PC-3 (cell line): ENCODE data around the gene C11orf87. TPM values are rescaled to one million over a fixed set of nuclear protein-coding genes. Genes with fewer than 3 reads are reported as not detected.

Source experiments
- ATAC-seq: fragments of 200-7000 bp; cut with Tn5 transposase; 2 replicates; pipeline ENCODE4 v1.9.1; 2020; ENCODE audit warnings: mild to moderate bottlenecking, moderate library complexity
- BruUV-seq: library from RNA; stranded (reverse); fragments of 400-500 nt; replicated peaks from 2 replicates; lab custom pipeline; 2021; lab: Mats Ljungman, UMichigan
- CTCF ChIA-PET: fragments of 300-600 bp; sonication (Branson Sonifier 250); formaldehyde crosslinking; loops from one replicate; lab custom pipeline; 2022; ENCODE audit warnings: antibody characterized with exemption; lab: Charles Lee
- POLR2A ChIA-PET: fragments of 300-600 bp; sonication (Branson Sonifier 250); formaldehyde crosslinking; loops from one replicate; lab custom pipeline; 2022; ENCODE audit warnings: antibody characterized with exemption; ENCODE audit not compliant: unreplicated experiment; lab: Charles Lee
- DNase-seq: peaks from one replicate; pipeline ENCODE4 v3.0.0-alpha.2; 2015
- H2AFZ ChIP-seq: fragments of 300-600 bp; sonication (generic); 2 replicates; pipeline ENCODE4 v1.6.0; 2016; ENCODE audit warnings: antibody characterized with exemption, low read length
- H3F3A ChIP-seq: fragments of 300-600 bp; sonication (generic); one replicate; pipeline ENCODE4 v1.6.0; 2017; ENCODE audit warnings: antibody characterized with exemption, low read length, control low read depth, mild to moderate bottlenecking; ENCODE audit not compliant: unreplicated experiment
- H3K27ac ChIP-seq: fragments of 300-600 bp; sonication (generic); 2 replicates; pipeline ENCODE4 v1.5.1; 2016; ENCODE audit warnings: mild to moderate bottlenecking, low read length
- H3K27me3 ChIP-seq: fragments of 300-600 bp; sonication (generic); 2 replicates; pipeline ENCODE4 v1.6.1; 2016; ENCODE audit warnings: low read length, mixed read lengths
- H3K36me3 ChIP-seq: fragments of 300-600 bp; sonication (generic); 2 replicates; pipeline ENCODE4 v1.6.1; 2016; ENCODE audit warnings: low read depth, mixed run types, low read length, mixed read lengths
- H3K4me1 ChIP-seq: fragments of 300-600 bp; sonication (generic); 2 replicates; pipeline ENCODE4 v1.5.1; 2016; ENCODE audit warnings: low read length; ENCODE audit not compliant: insufficient read depth
- H3K4me2 ChIP-seq: fragments of 300-600 bp; sonication (generic); 2 replicates; pipeline ENCODE4 v1.6.0; 2016; ENCODE audit warnings: low read length
- H3K4me3 ChIP-seq: fragments of 300-600 bp; sonication (generic); 2 replicates; pipeline ENCODE4 v1.5.1; 2016; ENCODE audit warnings: mild to moderate bottlenecking, low read length, mixed read lengths
- H3K79me2 ChIP-seq: fragments of 300-600 bp; sonication (generic); 2 replicates; pipeline ENCODE4 v1.6.1; 2017; ENCODE audit warnings: low read length, mixed read lengths
- H3K9ac ChIP-seq: fragments of 300-600 bp; sonication (generic); 2 replicates; pipeline ENCODE4 v1.6.0; 2016; ENCODE audit warnings: mild to moderate bottlenecking, low read length
- H3K9me2 ChIP-seq: fragments of 300-600 bp; sonication (generic); replicated peaks from 2 replicates; pipeline ENCODE4 v1.6.1; 2016; ENCODE audit warnings: mixed run types, low read length, mixed read lengths
- H3K9me3 ChIP-seq: fragments of 300-600 bp; sonication (generic); 2 replicates; pipeline ENCODE4 v1.6.1; 2016; ENCODE audit warnings: low read length, mixed read lengths
- H4K20me1 ChIP-seq: fragments of 300-600 bp; sonication (generic); 2 replicates; pipeline ENCODE4 v1.6.1; 2016; ENCODE audit warnings: low read length, mixed read lengths
- CTCF ChIP-seq: fragments of 300-600 bp; sonication (generic); conservative IDR thresholded peaks from 2 replicates; pipeline ENCODE4 v1.5.1; 2017; ENCODE audit warnings: antibody characterized with exemption, low read depth, mild to moderate bottlenecking, low read length
- EZH2 ChIP-seq: fragments of 300-600 bp; sonication (generic); IDR thresholded peaks from one replicate; pipeline ENCODE4 v1.6.1; 2017; ENCODE audit warnings: antibody characterized with exemption, mild to moderate bottlenecking, low read length; ENCODE audit not compliant: unreplicated experiment
- EZH2phosphoT487 ChIP-seq: fragments of 300-600 bp; sonication (generic); IDR thresholded peaks from 2 replicates; pipeline ENCODE4 v1.6.1; 2018; ENCODE audit warnings: mild to moderate bottlenecking, antibody characterized with exemption, low read length, borderline replicate concordance
- intact Hi-C: fragments of 100-400 bp; cut with micrococcal nuclease; formaldehyde crosslinking; loops from 2 replicates; pipeline ENCODE4 v1.9.0; 2023
- total RNA-seq: library from RNA; depleted of rRNA; stranded (reverse); fragments of >200 nt; gene quantifications from 2 replicates; pipeline ENCODE4 v1.2.3, GENCODE V29; 2014

C11orf87 gene
- total RNA-seq, 1 experiment from 2014 or later, result not detected

- TF ChIP-seq EZH2, result no peak
- TF ChIP-seq EZH2phosphoT487, result no peak
- no peak for TF ChIP-seq CTCF
- H3K9ac ChIP-seq, result no peak overlapping the region
- ChIA-PET CTCF (no interaction called here), POLR2A (no interaction called here)
- intact Hi-C loops, result no loop called here
- no peaks in the 10 kb centered on the region for H3K79me2 ChIP-seq
- DNase-seq, result no peak
- no peak overlapping the region for H3K27ac ChIP-seq
- H4K20me1 ChIP-seq, result no peaks in the 10 kb centered on the region
- no peaks in the 10 kb centered on the region for H3K9me2 ChIP-seq
- no peak overlapping the region for H3K4me2 ChIP-seq
- no TSS peak for BruUV-seq
- no peak for ATAC-seq
- H3K27me3 ChIP-seq, result peaks cover 12% of the 10 kb centered on the region; the same call in 1 of the 2 replicates
- no peaks in the 10 kb centered on the region for H3F3A ChIP-seq
- H3K9me3 ChIP-seq, result no peaks in the 10 kb centered on the region
- H3K36me3 ChIP-seq, result no peaks in the 10 kb centered on the region
- no peak overlapping the region for H2AFZ ChIP-seq
- H3K4me1 ChIP-seq, result no peaks in the 10 kb centered on the region
- H3K4me3 ChIP-seq, result no peak overlapping the region
Observed at GRCh38 chr11:109439684-109440083, 17.7 kb downstream of the C11orf87 start.

GRCh38 chr11:109443052-109443451, 21.1 kb downstream of the C11orf87 start:
- no TSS peak for BruUV-seq
- Histone ChIP-seq H3K79me2 (no peaks in the 10 kb centered on the region), H3K27ac (no peak overlapping the region), H3F3A (no peaks in the 10 kb centered on the region), H2AFZ (no peak overlapping the region), H3K36me3 (no peaks in the 10 kb centered on the region), H3K9me3 (no peaks in the 10 kb centered on the region), H3K4me2 (no peak overlapping the region), H3K9me2 (no peaks in the 10 kb centered on the region), H3K27me3 (peaks cover 6% of the 10 kb centered on the region; the same call in 1 of the 2 replicates), H3K4me3 (no peak overlapping the region), H3K4me1 (no peaks in the 10 kb centered on the region), H3K9ac (no peak overlapping the region), H4K20me1 (no peaks in the 10 kb centered on the region)
- intact Hi-C loops, result no loop called here
- TF ChIP-seq CTCF (no peak), EZH2phosphoT487 (no peak), EZH2 (no peak)
- POLR2A ChIA-PET, result no interaction called here
- CTCF ChIA-PET, result no interaction called here
- ATAC-seq, result no peak
- DNase-seq, result no peak

- DNase-seq, result no peak
- intact Hi-C loops, result no loop called here
- H3K9ac ChIP-seq, result no peak overlapping the region
- no peaks in the 10 kb centered on the region for H4K20me1 ChIP-seq
- H3K79me2 ChIP-seq, result no peaks in the 10 kb centered on the region
- peaks cover 31% of the 10 kb centered on the region for H3K27me3 ChIP-seq
- H3K4me1 ChIP-seq, result no peaks in the 10 kb centered on the region
- ATAC-seq, result no peak
- POLR2A ChIA-PET, result interaction anchor here (0.6 kb wide), 1 partner anchor 810 kb away, joined by 11 read pairs; no protein-coding TSS in a partner anchor
- H3K9me3 ChIP-seq, result no peaks in the 10 kb centered on the region
- no peak overlapping the region for H3K27ac ChIP-seq
- CTCF ChIA-PET, result interaction anchor here (0.7 kb wide), 1 partner anchor 28 kb away, joined by 6 read pairs; no protein-coding TSS in a partner anchor
- no peaks in the 10 kb centered on the region for H3F3A ChIP-seq
- H3K9me2 ChIP-seq, result no peaks in the 10 kb centered on the region
- H2AFZ ChIP-seq, result no peak overlapping the region
- TF ChIP-seq EZH2, result no peak
- no peak for TF ChIP-seq EZH2phosphoT487
- TF ChIP-seq CTCF, result no peak
- H3K4me2 ChIP-seq, result no peak overlapping the region
- H3K4me3 ChIP-seq, result no peak overlapping the region
- no peaks in the 10 kb centered on the region for H3K36me3 ChIP-seq
- no TSS peak for BruUV-seq
Observed at GRCh38 chr11:109454857-109455256, 32.9 kb downstream of the C11orf87 start.
